C4-2B (cell line): ENCODE measurements around the gene HDAC7.

ENCODE experiments used
- CTCF ChIP-seq: fragments of 450-650 bp; conservative IDR thresholded peaks from 2 replicates; pipeline ENCODE4 v1.5.1; 2017; ENCODE audit warnings: mild to moderate bottlenecking
- ZFX ChIP-seq: fragments of 450-650 bp; IDR thresholded peaks from 2 replicates; pipeline ENCODE4 v1.6.1; 2017

- no peak for TF ChIP-seq CTCF
- TF ChIP-seq ZFX: no peak
Measured at GRCh38 chr12:47816403-47817271, 3.1 kb downstream of the HDAC7 start.
